ENCODE measurements around the gene ACTR10.

The ACTR10 gene

GRCh38 chr14:58199726-58200479, at the start of gene ACTR10:
Gene ACTR10, plus strand, starts transcription at chr14:58200149. Its CDS starts 69 bp downstream, at chr14:58200218.
- peak within 1 kb of the TSS; percentile 93 to 97 for H3K4me3 Mint-ChIP-seq
- DNase-seq (peak; percentile 91), ATAC-seq (replicated peaks) (peak; percentile 94)
- H3K27ac Mint-ChIP-seq: peak within 1 kb of the TSS; percentile 97
- no peaks in the 10 kb centered on the region for H3K9me3 Mint-ChIP-seq
- H3K27me3 Mint-ChIP-seq: no peaks in the 10 kb centered on the region
- H3K4me1 Mint-ChIP-seq: peaks cover 10 to 22% of the 10 kb centered on the region in 2 donors
- peaks cover 0 to 7% of the 10 kb centered on the region in 2 donors for H3K36me3 Mint-ChIP-seq

GRCh38 chr14:58150243-58150805, 49.6 kb upstream of the ACTR10 start:
- no peak overlapping the region for H3K27ac Mint-ChIP-seq
- no peak overlapping the region for H3K4me3 Mint-ChIP-seq
- H3K9me3 Mint-ChIP-seq: no peaks in the 10 kb centered on the region
- peaks cover 36 to 63% of the 10 kb centered on the region in 2 donors for H3K27me3 Mint-ChIP-seq
- peaks cover 11 to 17% of the 10 kb centered on the region in 2 donors for H3K4me1 Mint-ChIP-seq
- DNase-seq: no peak
- H3K36me3 Mint-ChIP-seq: no peaks in the 10 kb centered on the region
- ATAC-seq (replicated peaks): no peak

GRCh38 chr14:58151133-58152013, 48.6 kb upstream of the ACTR10 start:
- no peaks in the 10 kb centered on the region for H3K9me3 Mint-ChIP-seq
- H3K36me3 Mint-ChIP-seq: no peaks in the 10 kb centered on the region
- H3K27me3 Mint-ChIP-seq: peaks cover 40 to 68% of the 10 kb centered on the region in 2 donors
- DNase-seq (no peak), ATAC-seq (replicated peaks) (peak; percentile 66 to 67)
- peak overlapping the region; percentile 75 to 86 for H3K4me3 Mint-ChIP-seq
- no peak overlapping the region for H3K27ac Mint-ChIP-seq
- H3K4me1 Mint-ChIP-seq: peaks cover 11 to 17% of the 10 kb centered on the region in 2 donors

- Mint-ChIP-seq H3K4me3 (peak within 1 kb of the TSS; percentile 75 to 86), H3K36me3 (no peaks in the 10 kb centered on the region), H3K27ac (no peak within 1 kb of the TSS), H3K9me3 (no peaks in the 10 kb centered on the region), H3K4me1 (peaks cover 11 to 17% of the 10 kb centered on the region in 2 donors), H3K27me3 (peaks cover 40 to 69% of the 10 kb centered on the region in 2 donors)
- DNase-seq (peak; percentile 46), ATAC-seq (replicated peaks) (peak; percentile 93 to 94)
Measured at GRCh38 chr14:58152014-58152857, 47.7 kb upstream of the ACTR10 start, which contains the start of gene ARMH4. Gene ARMH4, minus strand, starts transcription at chr14:58152213. Its CDS starts 12,855 bp downstream, at chr14:58139358.

- H3K36me3 Mint-ChIP-seq: no peaks in the 10 kb centered on the region
- H3K4me1 Mint-ChIP-seq: no peaks in the 10 kb centered on the region
- no peaks in the 10 kb centered on the region for H3K9me3 Mint-ChIP-seq
- H3K27me3 Mint-ChIP-seq: peaks cover 10 to 25% of the 10 kb centered on the region in 2 donors
- no peak for DNase-seq
- no peak overlapping the region for H3K27ac Mint-ChIP-seq
- H3K4me3 Mint-ChIP-seq: no peak overlapping the region
- no peak for ATAC-seq (replicated peaks)
Measured at GRCh38 chr14:58160561-58160960, 39.4 kb upstream of the ACTR10 start.

GRCh38 chr14:58166005-58166983, 33.7 kb upstream of the ACTR10 start:
- H3K4me1 Mint-ChIP-seq: no peaks in the 10 kb centered on the region
- no peak overlapping the region for H3K27ac Mint-ChIP-seq
- DNase-seq (peak; percentile 33), ATAC-seq (replicated peaks) (peak; percentile 71 to 75)
- no peaks in the 10 kb centered on the region for H3K36me3 Mint-ChIP-seq
- peaks cover 11 to 31% of the 10 kb centered on the region in 2 donors for H3K27me3 Mint-ChIP-seq
- no peak overlapping the region for H3K4me3 Mint-ChIP-seq
- peaks cover 0 to 5% of the 10 kb centered on the region in 2 donors for H3K9me3 Mint-ChIP-seq

GRCh38 chr14:58167057-58167456, 32.9 kb upstream of the ACTR10 start:
- peaks cover 1 to 9% of the 10 kb centered on the region in 2 donors for H3K9me3 Mint-ChIP-seq
- no peak overlapping the region for H3K27ac Mint-ChIP-seq
- H3K36me3 Mint-ChIP-seq: no peaks in the 10 kb centered on the region
- ATAC-seq (replicated peaks): no peak
- H3K27me3 Mint-ChIP-seq: peaks cover 11 to 32% of the 10 kb centered on the region in 2 donors
- no peak for DNase-seq
- H3K4me3 Mint-ChIP-seq: no peak overlapping the region
- no peaks in the 10 kb centered on the region for H3K4me1 Mint-ChIP-seq

- H3K27me3 Mint-ChIP-seq: peaks cover 11 to 32% of the 10 kb centered on the region in 2 donors
- peaks cover 1 to 9% of the 10 kb centered on the region in 2 donors for H3K9me3 Mint-ChIP-seq
- no peaks in the 10 kb centered on the region for H3K4me1 Mint-ChIP-seq
- no peaks in the 10 kb centered on the region for H3K36me3 Mint-ChIP-seq
- H3K4me3 Mint-ChIP-seq: no peak overlapping the region
- H3K27ac Mint-ChIP-seq: no peak overlapping the region
- ATAC-seq (replicated peaks): no peak
- no peak for DNase-seq
Measured at GRCh38 chr14:58167891-58168290, 32.1 kb upstream of the ACTR10 start.

GRCh38 chr14:58171090-58171489, 28.9 kb upstream of the ACTR10 start:
- DNase-seq (no peak), ATAC-seq (replicated peaks) (peak in 1 of 2 donors; percentile 56)
- peaks cover 1 to 9% of the 10 kb centered on the region in 2 donors for H3K9me3 Mint-ChIP-seq
- H3K4me1 Mint-ChIP-seq: no peaks in the 10 kb centered on the region
- peak overlapping the region; percentile 25 for H3K27ac Mint-ChIP-seq
- no peak overlapping the region for H3K4me3 Mint-ChIP-seq
- H3K36me3 Mint-ChIP-seq: no peaks in the 10 kb centered on the region
- peaks cover 18 to 43% of the 10 kb centered on the region in 2 donors for H3K27me3 Mint-ChIP-seq

GRCh38 chr14:58177125-58177524, 22.8 kb upstream of the ACTR10 start:
- no peaks in the 10 kb centered on the region for H3K4me1 Mint-ChIP-seq
- DNase-seq: no peak

GRCh38 chr14:58189176-58189575, 10.8 kb upstream of the ACTR10 start:
- no peak overlapping the region for H3K27ac Mint-ChIP-seq
- H3K4me1 Mint-ChIP-seq: no peaks in the 10 kb centered on the region
- no peak overlapping the region for H3K4me3 Mint-ChIP-seq
- DNase-seq (no peak), ATAC-seq (replicated peaks) (no peak)
- H3K27me3 Mint-ChIP-seq: peaks cover 14 to 26% of the 10 kb centered on the region in 2 donors
- no peaks in the 10 kb centered on the region for H3K9me3 Mint-ChIP-seq
- no peaks in the 10 kb centered on the region for H3K36me3 Mint-ChIP-seq

More at GRCh38 chr14:58177125-58177524, 22.8 kb upstream of the ACTR10 start:
- no peak overlapping the region for H3K4me3 Mint-ChIP-seq
- no peak for ATAC-seq (replicated peaks)
- H3K36me3 Mint-ChIP-seq: no peaks in the 10 kb centered on the region
- H3K27me3 Mint-ChIP-seq: peaks cover 6 to 11% of the 10 kb centered on the region in 2 donors
- H3K9me3 Mint-ChIP-seq: no peaks in the 10 kb centered on the region
- H3K27ac Mint-ChIP-seq: no peak overlapping the region

- no peak for DNase-seq
- H3K27me3 Mint-ChIP-seq: peaks cover 6 to 20% of the 10 kb centered on the region in 2 donors
- H3K4me3 Mint-ChIP-seq: no peak overlapping the region
- H3K9me3 Mint-ChIP-seq: no peaks in the 10 kb centered on the region
- no peaks in the 10 kb centered on the region for H3K36me3 Mint-ChIP-seq
- H3K27ac Mint-ChIP-seq: no peak overlapping the region
- H3K4me1 Mint-ChIP-seq: no peaks in the 10 kb centered on the region
- no peak for ATAC-seq (replicated peaks)
Measured at GRCh38 chr14:58191763-58192601, 8.0 kb upstream of the ACTR10 start.
